Hepatocyte (in vitro differentiated cells): Measurements from ENCODE around the gene ENOX1. TPM values are rescaled to one million over a fixed set of nuclear protein-coding genes. Genes with fewer than 3 reads are reported as not detected.

Experiments used
- DNase-seq: peaks from one replicate; pipeline ENCODE4 v3.0.0-alpha.2; 2016; ENCODE audit warnings: low spot score
- H2AFZ ChIP-seq: fragments of 200-600 bp; sonication (generic); 2 replicates; pipeline ENCODE4 v1.6.0; 2016; ENCODE audit warnings: antibody characterized with exemption, mild to moderate bottlenecking
- H3K27ac ChIP-seq: fragments of 200-600 bp; sonication (generic); 2 replicates; pipeline ENCODE4 v1.5.1; 2016; ENCODE audit warnings: mild to moderate bottlenecking
- H3K27me3 ChIP-seq: fragments of 200-600 bp; sonication (generic); 2 replicates; pipeline ENCODE4 v1.6.1; 2016
- H3K36me3 ChIP-seq: fragments of 200-600 bp; sonication (generic); replicated peaks from 2 replicates; pipeline ENCODE4 v1.5.1; 2016; ENCODE audit warnings: low read depth; ENCODE audit not compliant: insufficient read depth
- H3K4me1 ChIP-seq: fragments of 200-600 bp; sonication (generic); 2 replicates; pipeline ENCODE4 v1.5.1; 2016; ENCODE audit warnings: mild to moderate bottlenecking, moderate library complexity; ENCODE audit not compliant: insufficient read depth
- H3K4me2 ChIP-seq: fragments of 200-600 bp; sonication (generic); 2 replicates; pipeline ENCODE4 v1.6.0; 2016
- H3K4me3 ChIP-seq: fragments of 200-600 bp; sonication (generic); 2 replicates; pipeline ENCODE4 v1.5.1; 2016; ENCODE audit warnings: mild to moderate bottlenecking
- H3K79me2 ChIP-seq: fragments of 200-600 bp; sonication (generic); 2 replicates; pipeline ENCODE4 v1.6.0; 2017; ENCODE audit warnings: mild to moderate bottlenecking
- H3K9me2 ChIP-seq: fragments of 200-600 bp; sonication (generic); replicated peaks from 2 replicates; pipeline ENCODE4 v1.6.0; 2017; ENCODE audit warnings: mild to moderate bottlenecking; ENCODE audit not compliant: insufficient read depth
- H3K9me3 ChIP-seq: fragments of 200-600 bp; sonication (generic); 2 replicates; pipeline ENCODE4 v1.5.1; 2016; ENCODE audit warnings: low read depth, mild to moderate bottlenecking
- H4K20me1 ChIP-seq: fragments of 200-600 bp; sonication (generic); 2 replicates; pipeline ENCODE4 v1.6.0; 2016; ENCODE audit warnings: mild to moderate bottlenecking; ENCODE audit not compliant: insufficient read depth, poor library complexity, severe bottlenecking
- CTCF ChIP-seq: fragments of 200-600 bp; sonication (generic); IDR thresholded peaks from 2 replicates; pipeline ENCODE4 v1.5.1; 2016; ENCODE audit warnings: antibody characterized with exemption, mild to moderate bottlenecking; ENCODE audit not compliant: poor library complexity
- EZH2 ChIP-seq: fragments of 200-600 bp; sonication (generic); IDR thresholded peaks from 2 replicates; pipeline ENCODE4 v1.6.1; 2016; ENCODE audit warnings: antibody characterized with exemption, mild to moderate bottlenecking, borderline replicate concordance
- EZH2phosphoT487 ChIP-seq: fragments of 200-600 bp; sonication (generic); IDR thresholded peaks from one replicate; pipeline ENCODE4 v1.6.1; 2018; ENCODE audit warnings: antibody characterized with exemption, mild to moderate bottlenecking, low read depth, moderate library complexity; ENCODE audit not compliant: unreplicated experiment, severe bottlenecking
- WGBS: methylation state at CpG from one replicate; pipeline ENCODE4 v1.1.6; 2016; ENCODE audit warnings: low lambda C conversion rate; ENCODE audit errors: missing lambda C conversion rate; 5-methylcytosine and 5-hydroxymethylcytosine counted together
- polyA plus RNA-seq: library from polyadenylated mRNA; unstranded; fragments of >200 nt; fragmentation: Nextera tagmentation; extraction: Ambion mirVana; gene quantifications from 2 replicates; pipeline ENCODE4 v1.2.1, GENCODE V29; 2016
- total RNA-seq: library from RNA; depleted of rRNA; stranded (reverse); fragments of >200 nt; gene quantifications from 2 replicates; pipeline ENCODE4 v1.2.3, GENCODE V29; 2014

The ENOX1 gene
- total and polyA plus RNA-seq, 2 experiments from 2014 or later, result 2.4 to 4.0 TPM

GRCh38 chr13:43470610-43471009 is 316.2 kb downstream of the ENOX1 start:
- H4K20me1 ChIP-seq, result no peaks in the 10 kb centered on the region
- H2AFZ ChIP-seq, result no peak overlapping the region
- 100% methylated on average over 2 of the region's 2 CpGs for WGBS
- no peak for DNase-seq
- no peak overlapping the region for H3K4me2 ChIP-seq
- no peak for TF ChIP-seq EZH2phosphoT487
- TF ChIP-seq EZH2, result no peak
- no peak for TF ChIP-seq CTCF
- H3K27ac ChIP-seq, result no peak overlapping the region
- H3K36me3 ChIP-seq, result no peaks in the 10 kb centered on the region
- no peaks in the 10 kb centered on the region for H3K27me3 ChIP-seq
- no peak overlapping the region for H3K4me3 ChIP-seq
- H3K9me2 ChIP-seq, result no peaks in the 10 kb centered on the region
- no peaks in the 10 kb centered on the region for H3K4me1 ChIP-seq
- no peaks in the 10 kb centered on the region for H3K9me3 ChIP-seq
- H3K79me2 ChIP-seq, result no peaks in the 10 kb centered on the region

- Histone ChIP-seq H3K27me3 (no peaks in the 10 kb centered on the region), H4K20me1 (no peaks in the 10 kb centered on the region), H3K4me3 (no peak overlapping the region), H3K36me3 (no peaks in the 10 kb centered on the region), H3K9me3 (no peaks in the 10 kb centered on the region), H3K79me2 (no peaks in the 10 kb centered on the region), H2AFZ (no peak overlapping the region), H3K4me2 (no peak overlapping the region), H3K4me1 (no peaks in the 10 kb centered on the region), H3K9me2 (no peaks in the 10 kb centered on the region), H3K27ac (no peak overlapping the region)
- TF ChIP-seq EZH2phosphoT487, result no peak
- DNase-seq, result no peak
- 81% methylated on average over 1 of the region's 1 CpG for WGBS
Measured at GRCh38 chr13:43469791-43470190, 317.0 kb downstream of the ENOX1 start.

- no peak for TF ChIP-seq EZH2phosphoT487
- no peak for TF ChIP-seq CTCF
- no peak for TF ChIP-seq EZH2
- no peaks in the 10 kb centered on the region for H3K36me3 ChIP-seq
Measured at GRCh38 chr13:43464578-43465264, 322.1 kb downstream of the ENOX1 start.

GRCh38 chr13:43448605-43449336 is 338.0 kb downstream of the ENOX1 start:
- Histone ChIP-seq H3K4me3 (no peak overlapping the region), H3K27ac (no peak overlapping the region), H3K4me2 (no peak overlapping the region), H3K27me3 (no peaks in the 10 kb centered on the region), H3K36me3 (no peaks in the 10 kb centered on the region), H4K20me1 (no peaks in the 10 kb centered on the region), H3K79me2 (no peaks in the 10 kb centered on the region), H2AFZ (no peak overlapping the region), H3K9me3 (no peaks in the 10 kb centered on the region), H3K9me2 (peaks cover 4% of the 10 kb centered on the region), H3K4me1 (peaks cover 3% of the 10 kb centered on the region)
- DNase-seq, result no peak
- 92% methylated on average over 10 of the region's 10 CpGs for WGBS
- no peak for TF ChIP-seq EZH2phosphoT487
- no peak for TF ChIP-seq EZH2
- no peak for TF ChIP-seq CTCF

More at GRCh38 chr13:43464578-43465264, 322.1 kb downstream of the ENOX1 start:
- Histone ChIP-seq H3K4me1 (no peaks in the 10 kb centered on the region), H3K27ac (no peak overlapping the region), H3K27me3 (no peaks in the 10 kb centered on the region), H3K4me2 (no peak overlapping the region), H3K4me3 (no peak overlapping the region), H2AFZ (no peak overlapping the region), H3K9me2 (no peaks in the 10 kb centered on the region), H3K79me2 (no peaks in the 10 kb centered on the region), H4K20me1 (no peaks in the 10 kb centered on the region), H3K9me3 (no peaks in the 10 kb centered on the region)
- WGBS, result 80% methylated on average over 3 of the region's 3 CpGs
- no peak for DNase-seq
